ENCODE results near the gene HCRTR1. TPM values are rescaled to one million over a fixed set of nuclear protein-coding genes. Genes with fewer than 3 reads are reported as not detected.
A peak's percentile ranks its signal among the peaks of the same experiment; 100 is the strongest.

Gene HCRTR1
- total and polyA plus RNA-seq, 2 donors (not counting 1 experiment from before 2014, with no cell fraction given), result 0.22 TPM; not detected in 1

GRCh38 chr1:31595836-31596736 is 21.4 kb upstream of the HCRTR1 start:
- H3K27ac Mint-ChIP-seq, result peak overlapping the region; percentile 8
- no peaks in the 10 kb centered on the region for H3K9me3 Mint-ChIP-seq (ENCODE audit: insufficient read depth)
- no peaks in the 10 kb centered on the region for H3K9me3 ChIP-seq (ENCODE audit: control extremely low read depth in 1 of 3, control insufficient read depth in 2 of 3, insufficient read depth in 1 of 3, low read length in 2 of 3)
- DNase-seq (no peak), ATAC-seq (ENCODE audit: low read depth) (no peak)
- CTCF ChIA-PET, result interaction anchor here (0.9 to 1.2 kb wide), 2 partner anchors 21 to 22 kb away, joined by 3 read pairs; no protein-coding TSS in a partner anchor
- 95% methylated on average over 2 of the region's 4 CpGs for WGBS (ENCODE audit: insufficient coverage)
- no peaks in the 10 kb centered on the region for H3K4me1 ChIP-seq (ENCODE audit: control insufficient read depth in 2 of 2, insufficient read depth in 2 of 2, low read length in 2 of 2)
- peak overlapping the region; percentile 29 for H3K4me3 Mint-ChIP-seq
- H3K36me3 ChIP-seq (replicated peaks in 1 of 2; ENCODE audit: control extremely low read depth in 1 of 2, control insufficient read depth in 1 of 2, extremely low read depth in 1 of 2, insufficient read depth in 2 of 2, low read length in 1 of 2), result no peaks in the 10 kb centered on the region
- no peak overlapping the region for H2AFZ ChIP-seq (ENCODE audit: insufficient read depth, low read depth, low read length, poor library complexity, severe bottlenecking)
- no peaks in the 10 kb centered on the region for H3K79me2 ChIP-seq (ENCODE audit: control insufficient read depth, insufficient read depth, low read length)
- no peak overlapping the region for H3K9ac ChIP-seq (ENCODE audit: low read length)
- TF ChIP-seq, protein P1, sequence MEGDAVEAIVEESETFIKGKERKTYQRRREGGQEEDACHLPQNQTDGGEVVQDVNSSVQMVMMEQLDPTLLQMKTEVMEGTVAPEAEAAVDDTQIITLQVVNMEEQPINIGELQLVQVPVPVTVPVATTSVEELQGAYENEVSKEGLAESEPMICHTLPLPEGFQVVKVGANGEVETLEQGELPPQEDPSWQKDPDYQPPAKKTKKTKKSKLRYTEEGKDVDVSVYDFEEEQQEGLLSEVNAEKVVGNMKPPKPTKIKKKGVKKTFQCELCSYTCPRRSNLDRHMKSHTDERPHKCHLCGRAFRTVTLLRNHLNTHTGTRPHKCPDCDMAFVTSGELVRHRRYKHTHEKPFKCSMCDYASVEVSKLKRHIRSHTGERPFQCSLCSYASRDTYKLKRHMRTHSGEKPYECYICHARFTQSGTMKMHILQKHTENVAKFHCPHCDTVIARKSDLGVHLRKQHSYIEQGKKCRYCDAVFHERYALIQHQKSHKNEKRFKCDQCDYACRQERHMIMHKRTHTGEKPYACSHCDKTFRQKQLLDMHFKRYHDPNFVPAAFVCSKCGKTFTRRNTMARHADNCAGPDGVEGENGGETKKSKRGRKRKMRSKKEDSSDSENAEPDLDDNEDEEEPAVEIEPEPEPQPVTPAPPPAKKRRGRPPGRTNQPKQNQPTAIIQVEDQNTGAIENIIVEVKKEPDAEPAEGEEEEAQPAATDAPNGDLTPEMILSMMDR (IDR thresholded peaks at IDR 0.05), result no peak
- TF ChIP-seq EZH2 (IDR thresholded peaks at IDR 0.05; ENCODE audit: borderline replicate concordance, insufficient read depth, low read depth, low read length, poor library complexity, severe bottlenecking), result no peak
- no peak overlapping the region for H3K4me2 ChIP-seq (replicated peaks; ENCODE audit: low read depth, low read length, poor library complexity, severe bottlenecking)
- H3K27me3 ChIP-seq (replicated peaks in 1 of 4; ENCODE audit: control extremely low read depth in 1 of 4, control insufficient read depth in 3 of 4, insufficient read depth in 4 of 4, low read length in 3 of 4), result peaks cover 0 to 12% (median 2%) of the 10 kb centered on the region in 4 experiments
- H3K4me1 Mint-ChIP-seq, result peaks cover 8% of the 10 kb centered on the region
- H3K27ac ChIP-seq (ENCODE audit: low read length in 2 of 2), result no peak overlapping the region
- intact Hi-C loops (cut with micrococcal nuclease), result loop anchor here (1.0 kb wide), 1 partner anchor 10 kb away; no protein-coding TSS in a partner anchor
- peaks cover 16% of the 10 kb centered on the region for H3K27me3 Mint-ChIP-seq
- POLR2A ChIA-PET, result no interaction called here
- H4K20me1 ChIP-seq (ENCODE audit: control insufficient read depth, insufficient read depth, low read length, poor library complexity, severe bottlenecking), result no peaks in the 10 kb centered on the region
- no peak overlapping the region for H3K4me3 ChIP-seq (ENCODE audit: control extremely low read depth in 1 of 5, extremely low read depth in 1 of 5, insufficient read depth in 1 of 5, low read depth in 2 of 5, low read length in 4 of 5)

DNA sequence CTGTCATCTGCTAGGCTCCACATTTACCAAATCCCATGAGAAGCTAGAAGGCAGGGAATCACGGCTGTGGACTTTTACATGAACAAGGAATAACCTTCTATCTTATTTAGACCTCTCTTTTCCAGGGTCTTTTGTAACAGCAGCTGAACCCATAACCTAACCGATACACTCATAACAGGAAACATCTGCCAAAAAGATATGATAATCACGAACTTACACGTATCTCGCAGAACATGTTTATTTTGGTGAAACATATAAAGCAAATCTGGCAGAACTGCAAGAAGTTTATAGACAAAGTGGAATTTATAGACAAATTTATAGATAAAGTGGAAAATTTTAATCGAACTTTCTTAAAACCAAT is 20.8 kb upstream of the HCRTR1 start:
- Histone ChIP-seq H3K27ac (ENCODE audit: low read length in 2 of 2) (no peak overlapping the region), H3K9me3 (ENCODE audit: control extremely low read depth in 1 of 3, control insufficient read depth in 2 of 3, insufficient read depth in 1 of 3, low read length in 2 of 3) (no peaks in the 10 kb centered on the region), H3K4me1 (ENCODE audit: control insufficient read depth in 2 of 2, insufficient read depth in 2 of 2, low read length in 2 of 2) (no peaks in the 10 kb centered on the region), H3K9ac (ENCODE audit: low read length) (no peak overlapping the region), H3K4me3 (ENCODE audit: control extremely low read depth in 1 of 5, extremely low read depth in 1 of 5, insufficient read depth in 1 of 5, low read depth in 2 of 5, low read length in 4 of 5) (no peak overlapping the region), H3K27me3 (replicated peaks in 1 of 4; ENCODE audit: control extremely low read depth in 1 of 4, control insufficient read depth in 3 of 4, insufficient read depth in 4 of 4, low read length in 3 of 4) (peaks cover 0 to 8% (median 2%) of the 10 kb centered on the region in 4 experiments), H3K36me3 (replicated peaks in 1 of 2; ENCODE audit: control extremely low read depth in 1 of 2, control insufficient read depth in 1 of 2, extremely low read depth in 1 of 2, insufficient read depth in 2 of 2, low read length in 1 of 2) (no peaks in the 10 kb centered on the region), H3K79me2 (ENCODE audit: control insufficient read depth, insufficient read depth, low read length) (no peaks in the 10 kb centered on the region), H4K20me1 (ENCODE audit: control insufficient read depth, insufficient read depth, low read length, poor library complexity, severe bottlenecking) (no peaks in the 10 kb centered on the region), H3K4me2 (replicated peaks; ENCODE audit: low read depth, low read length, poor library complexity, severe bottlenecking) (no peak overlapping the region), H2AFZ (ENCODE audit: insufficient read depth, low read depth, low read length, poor library complexity, severe bottlenecking) (no peak overlapping the region)
- DNase-seq, result no peak
- peak overlapping the region; percentile 29 for H3K4me3 Mint-ChIP-seq
- POLR2A ChIA-PET, result no interaction called here
- peaks cover 10% of the 10 kb centered on the region for H3K27me3 Mint-ChIP-seq
- intact Hi-C loops (cut with micrococcal nuclease), result loop anchor here (1.0 kb wide), 1 partner anchor 10 kb away; no protein-coding TSS in a partner anchor
- WGBS (ENCODE audit: insufficient coverage), result 0% methylated on average over 1 of the region's 6 CpGs
- TF ChIP-seq, protein P1 (IDR thresholded peaks at IDR 0.05), result no peak
- no peak for TF ChIP-seq EZH2 (IDR thresholded peaks at IDR 0.05; ENCODE audit: borderline replicate concordance, insufficient read depth, low read depth, low read length, poor library complexity, severe bottlenecking)
- H3K9me3 Mint-ChIP-seq (ENCODE audit: insufficient read depth), result no peaks in the 10 kb centered on the region
- no peak for ATAC-seq (ENCODE audit: low read depth)
- CTCF ChIA-PET, result interaction anchor here (0.9 to 1.5 kb wide), 2 partner anchors 9 to 20 kb away, joined by 3 read pairs; no protein-coding TSS in a partner anchor
- H3K4me1 Mint-ChIP-seq, result peaks cover 8% of the 10 kb centered on the region
- peak overlapping the region; percentile 8 for H3K27ac Mint-ChIP-seq

Measured in B cell (primary cell).